A673 (cell line): ENCODE results near the gene CHRD. TPM values are rescaled to one million over a fixed set of nuclear protein-coding genes. Genes with fewer than 3 reads are reported as not detected.

Experiments used
- BruUV-seq: library from RNA; stranded (reverse); fragments of 400-500 nt; replicated peaks from 2 replicates; lab custom pipeline; 2021; lab: Mats Ljungman, UMichigan
- CTCF ChIA-PET: fragments of 300-600 bp; sonication (Branson Sonifier 250); formaldehyde crosslinking; loops from one replicate; lab custom pipeline; 2022; ENCODE audit warnings: antibody characterized with exemption; lab: Charles Lee
- POLR2A ChIA-PET: fragments of 300-600 bp; sonication (Branson Sonifier 250); formaldehyde crosslinking; loops from one replicate; lab custom pipeline; 2022; ENCODE audit warnings: antibody characterized with exemption; ENCODE audit not compliant: low non-redundant PET; lab: Charles Lee
- DNase-seq: peaks from one replicate; pipeline ENCODE4 v3.0.0-alpha.2; 2015; ENCODE audit warnings: low spot score
- H3K27ac ChIP-seq: fragments of 200-600 bp; sonication (generic); 2 replicates; pipeline ENCODE4 v1.5.1; 2016; ENCODE audit warnings: mixed run types, low read depth, mild to moderate bottlenecking, mixed read lengths, antibody characterized with exemption, low read length; ENCODE audit not compliant: poor library complexity, severe bottlenecking
- H3K27me3 ChIP-seq: fragments of 200-600 bp; sonication (generic); replicated peaks from 2 replicates; pipeline ENCODE4 v1.6.1; 2017; ENCODE audit warnings: mixed run types, low read depth, mild to moderate bottlenecking, mixed read lengths, antibody characterized with exemption, low read length; ENCODE audit not compliant: insufficient read depth, poor library complexity
- H3K36me3 ChIP-seq: fragments of 200-600 bp; sonication (generic); 2 replicates; pipeline ENCODE4 v1.6.1; 2016; ENCODE audit warnings: mixed run types, mild to moderate bottlenecking, mixed read lengths, antibody characterized with exemption, low read length; ENCODE audit not compliant: insufficient read depth, poor library complexity, severe bottlenecking
- H3K4me1 ChIP-seq: fragments of 200-600 bp; sonication (generic); 2 replicates; pipeline ENCODE4 v1.6.1; 2017; ENCODE audit warnings: mixed run types, mild to moderate bottlenecking, mixed read lengths, antibody characterized with exemption, low read length; ENCODE audit not compliant: insufficient read depth, poor library complexity, severe bottlenecking
- H3K4me3 ChIP-seq: fragments of 200-600 bp; sonication (generic); 2 replicates; pipeline ENCODE4 v1.5.1; 2016; ENCODE audit warnings: low read depth, mixed run types, mild to moderate bottlenecking, mixed read lengths, low read length; ENCODE audit not compliant: poor library complexity, severe bottlenecking
- H3K9me3 ChIP-seq: fragments of 200-600 bp; sonication (generic); 2 replicates; pipeline ENCODE4 v1.6.1; 2016; ENCODE audit warnings: mixed run types, low read depth, mild to moderate bottlenecking, mixed read lengths, antibody characterized with exemption, low read length; ENCODE audit not compliant: poor library complexity, severe bottlenecking
- CTCF ChIP-seq: fragments of 300-800, 200-600 bp; sonication (generic); conservative IDR thresholded peaks from 2 replicates; pipeline ENCODE4 v1.5.1; 2017; ENCODE audit warnings: low read depth, mild to moderate bottlenecking, antibody characterized with exemption, low read length, moderate library complexity, mixed read lengths
- EZH2 ChIP-seq: fragments of 200-600 bp; sonication (generic); IDR thresholded peaks from 2 replicates; pipeline ENCODE4 v1.6.1; 2017; ENCODE audit warnings: borderline replicate concordance, low read depth, mild to moderate bottlenecking, mixed read lengths, antibody characterized with exemption, low read length; ENCODE audit not compliant: poor library complexity, severe bottlenecking
- intact Hi-C: fragments of 100-400 bp; cut with micrococcal nuclease; formaldehyde crosslinking; loops from one replicate; pipeline ENCODE4 v1.10.0; 2022; ENCODE audit not compliant: unreplicated experiment
- total RNA-seq: library from RNA; stranded (reverse); gene quantifications from 2 replicates; pipeline ENCODE4 v1.2.3, GENCODE V29; 2021

CHRD gene
- total RNA-seq, 1 experiment from 2014 or later = 0.06 TPM

GRCh38 chr3:184377882-184378445 lies 1.9 kb upstream of the CHRD start, which contains the start of gene THPO:
TSS of gene THPO (minus strand) at chr3:184378207. CDS start at chr3:184376259, 1,948 bp downstream.
- no peak within 1 kb of the TSS for H3K27ac ChIP-seq
- BruUV-seq = no TSS peak
- DNase-seq = no peak
- no peak within 1 kb of the TSS for H3K4me3 ChIP-seq
- H3K36me3 ChIP-seq = no peaks in the 10 kb centered on the region
- TF ChIP-seq CTCF = no peak
- no peak for TF ChIP-seq EZH2
- peaks cover 4% of the 10 kb centered on the region for H3K4me1 ChIP-seq
- H3K27me3 ChIP-seq = peaks cover 48% of the 10 kb centered on the region
- CTCF ChIA-PET = no interaction called here
- POLR2A ChIA-PET = no interaction called here
- intact Hi-C loops = loop anchor here (10.0 kb wide), 1 partner anchor 407 kb away; no protein-coding TSS in a partner anchor
- H3K9me3 ChIP-seq = no peaks in the 10 kb centered on the region

GRCh38 chr3:184378651-184379357 lies 1.1 kb upstream of the CHRD start:
- BruUV-seq = no TSS peak
- H3K9me3 ChIP-seq = no peaks in the 10 kb centered on the region
- H3K27me3 ChIP-seq = peaks cover 48% of the 10 kb centered on the region
- no peak overlapping the region for H3K27ac ChIP-seq
- intact Hi-C loops = loop anchor here (10.0 kb wide), 1 partner anchor 406 kb away; no protein-coding TSS in a partner anchor
- H3K4me3 ChIP-seq = no peak overlapping the region
- peaks cover 4% of the 10 kb centered on the region for H3K4me1 ChIP-seq
- H3K36me3 ChIP-seq = no peaks in the 10 kb centered on the region
- ChIA-PET POLR2A (no interaction called here), CTCF (no interaction called here)
- no peak for DNase-seq
- no peak for TF ChIP-seq CTCF
- TF ChIP-seq EZH2 = no peak

- H3K27me3 ChIP-seq = peaks cover 44% of the 10 kb centered on the region
- TF ChIP-seq EZH2 (no peak), CTCF (no peak)
- intact Hi-C loops = no loop called here
- DNase-seq = no peak
- H3K27ac ChIP-seq = no peak overlapping the region
- POLR2A ChIA-PET = no interaction called here
- no peaks in the 10 kb centered on the region for H3K9me3 ChIP-seq
- no TSS peak for BruUV-seq
- H3K4me3 ChIP-seq = peak overlapping the region; percentile 34
- H3K4me1 ChIP-seq = peaks cover 4% of the 10 kb centered on the region
- no peaks in the 10 kb centered on the region for H3K36me3 ChIP-seq
- CTCF ChIA-PET = no interaction called here
These were observed 352 bp downstream of the CHRD start for GRCh38 chr3:184380185-184380626.
